Gastroesophageal sphincter (tissue), 4 donors: Measurements from ENCODE around the gene FADS6. TPM values are rescaled to one million over a fixed set of nuclear protein-coding genes. Genes with fewer than 3 reads are reported as not detected.

ENCODE experiments used
- ATAC-seq: fragments of 150-250 bp; one replicate; pipeline ENCODE4 v1.9.1; 2016; ENCODE audit warnings: mild to moderate bottlenecking, moderate library complexity
- H3K27ac ChIP-seq, 4 donors: fragments of 200-600 bp; sonication (generic) in 3 of 4; 1 replicate in 3 of 4; 2 replicates in 1 of 4; pipeline ENCODE4 v1.5.1; 2016 to 2019
- H3K27me3 ChIP-seq: fragments of 200-600 bp; sonication (generic); one replicate; pipeline ENCODE4 v1.5.1; 2019
- H3K36me3 ChIP-seq, 2 donors: fragments of 200-600 bp; sonication (generic); one replicate each; pipeline ENCODE4 v1.5.1; 2019; ENCODE audit warnings: control low read depth in 1 of 2
- H3K4me1 ChIP-seq, 3 donors: fragments of 200-600 bp; sonication (generic); 1 replicate in 2 of 3; 2 replicates in 1 of 3; pipeline ENCODE4 v1.5.1; 2016 to 2019; ENCODE audit warnings: control low read depth in 2 of 3
- H3K4me3 ChIP-seq, 2 donors: fragments of 200-600 bp; sonication (generic); one replicate each; pipeline ENCODE4 v1.5.1; 2019; ENCODE audit warnings: mild to moderate bottlenecking in 1 of 2, moderate library complexity in 1 of 2
- H3K9me3 ChIP-seq, 3 donors: fragments of 200-600 bp; sonication (generic); one replicate each; pipeline ENCODE4 v1.5.1; 2017 to 2019; ENCODE audit warnings: control low read depth in 2 of 3
- CTCF ChIP-seq, 4 experiments: fragments of 200-600 bp in 2 of 4; fragments of 450-650 bp in 2 of 4; sonication (generic) in 1 of 4; IDR thresholded peaks; one replicate each; pipeline ENCODE4 v1.5.1; 2017 to 2019; ENCODE audit warnings: antibody characterized with exemption in 4 of 4, mild to moderate bottlenecking in 2 of 4, moderate library complexity in 2 of 4
- EP300 ChIP-seq: sonication (generic); formaldehyde crosslinking; IDR thresholded peaks from one replicate; pipeline ENCODE4 v1.6.1; 2017; ENCODE audit warnings: antibody characterized with exemption, mild to moderate bottlenecking
- POLR2A ChIP-seq, 2 donors: fragments of 450-650 bp; IDR thresholded peaks; one replicate each; pipeline ENCODE4 v1.6.1; 2017; ENCODE audit warnings: antibody characterized with exemption in 2 of 2, mild to moderate bottlenecking in 2 of 2, moderate library complexity in 1 of 2
- POLR2AphosphoS5 ChIP-seq: sonication (generic); formaldehyde crosslinking; IDR thresholded peaks from one replicate; pipeline ENCODE4 v1.6.1; 2017; ENCODE audit warnings: antibody characterized with exemption
- WGBS, 2 donors: methylation state at CpG; one replicate each; pipeline ENCODE4 v1.1.5; 2018; ENCODE audit warnings: low coverage in 1 of 2; 5-methylcytosine and 5-hydroxymethylcytosine counted together
- total RNA-seq, 4 donors: library from RNA; depleted of rRNA; stranded (reverse); fragments of >200 nt; gene quantifications; one replicate each; pipeline ENCODE4 v1.1.0, GENCODE V29; 2016

The FADS6 gene
- total RNA-seq, 4 donors from 2014 or later = 0.37 TPM; not detected in 3

GRCh38 chr17:74858672-74859458 is 34.6 kb downstream of the FADS6 start:
- TF ChIP-seq POLR2AphosphoS5 (no peak), POLR2A (IDR thresholded peaks at IDR 0.05) (no peak), CTCF (IDR thresholded peaks at IDR 0.05) (no peak), EP300 (no peak)
- H3K4me1 ChIP-seq = peaks cover 0 to 33% (median 23%) of the 10 kb centered on the region in 3 donors
- no peak overlapping the region for H3K4me3 ChIP-seq
- no peaks in the 10 kb centered on the region for H3K36me3 ChIP-seq
- H3K9me3 ChIP-seq = no peaks in the 10 kb centered on the region
- WGBS, 2 donors = 10 to 73% methylated on average over 2 to 5 of the region's 12 CpGs
- ATAC-seq = no peak
- peaks cover 93% of the 10 kb centered on the region for H3K27me3 ChIP-seq
- H3K27ac ChIP-seq = no peak overlapping the region

- WGBS, 2 donors = 78 to 88% methylated on average over 1 to 3 of the region's 4 CpGs
- TF ChIP-seq POLR2A (IDR thresholded peaks at IDR 0.05) (no peak), EP300 (no peak), POLR2AphosphoS5 (no peak), CTCF (IDR thresholded peaks at IDR 0.05) (no peak)
Observed at GRCh38 chr17:74857191-74857590, 36.2 kb downstream of the FADS6 start.

GRCh38 chr17:74856112-74856511 is 37.3 kb downstream of the FADS6 start:
- H3K36me3 ChIP-seq = no peaks in the 10 kb centered on the region
- H3K9me3 ChIP-seq = peaks cover 0 to 5% (median 0%) of the 10 kb centered on the region in 3 donors
- ATAC-seq = no peak
- no peak overlapping the region for H3K27ac ChIP-seq
- H3K4me1 ChIP-seq = peaks cover 0 to 33% (median 16%) of the 10 kb centered on the region in 3 donors
- no peak overlapping the region for H3K4me3 ChIP-seq
- H3K27me3 ChIP-seq = peaks cover 100% of the 10 kb centered on the region
- no peak for TF ChIP-seq EP300
- TF ChIP-seq POLR2A (IDR thresholded peaks at IDR 0.05) = no peak
- no peak for TF ChIP-seq POLR2AphosphoS5
- TF ChIP-seq CTCF (IDR thresholded peaks at IDR 0.05) = no peak
- 86% methylated on average over 4 of the region's 7 CpGs; no CpG with 5 or more reads in 1 of the 2 donors for WGBS, 2 donors

More at GRCh38 chr17:74857191-74857590, 36.2 kb downstream of the FADS6 start:
- no peaks in the 10 kb centered on the region for H3K36me3 ChIP-seq
- H3K27me3 ChIP-seq = peaks cover 100% of the 10 kb centered on the region
- H3K4me1 ChIP-seq = peaks cover 0 to 40% (median 22%) of the 10 kb centered on the region in 3 donors
- H3K27ac ChIP-seq = no peak overlapping the region
- H3K4me3 ChIP-seq = no peak overlapping the region
- peaks cover 0 to under 1% (median 0%) of the 10 kb centered on the region in 3 donors for H3K9me3 ChIP-seq
- ATAC-seq = no peak

GRCh38 chr17:74855323-74855722 is 38.1 kb downstream of the FADS6 start:
- H3K27ac ChIP-seq = no peak overlapping the region
- no peak for ATAC-seq
- TF ChIP-seq POLR2AphosphoS5 (no peak), EP300 (no peak), POLR2A (IDR thresholded peaks at IDR 0.05) (no peak), CTCF (IDR thresholded peaks at IDR 0.05) (no peak)
- H3K9me3 ChIP-seq = peaks cover 0 to 5% (median 0%) of the 10 kb centered on the region in 3 donors
- H3K4me1 ChIP-seq = peaks cover 0 to 25% (median 8%) of the 10 kb centered on the region in 3 donors
- 100% methylated on average over 1 of the region's 4 CpGs for WGBS, 2 donors
- no peaks in the 10 kb centered on the region for H3K36me3 ChIP-seq
- H3K27me3 ChIP-seq = peaks cover 100% of the 10 kb centered on the region
- H3K4me3 ChIP-seq = no peak overlapping the region

GRCh38 chr17:74854792-74855191 is 38.6 kb downstream of the FADS6 start:
- H3K27me3 ChIP-seq = peaks cover 100% of the 10 kb centered on the region
- no peak overlapping the region for H3K4me3 ChIP-seq
- H3K4me1 ChIP-seq = peaks cover 0 to 20% (median 3%) of the 10 kb centered on the region in 3 donors
- H3K9me3 ChIP-seq = peaks cover 0 to 5% (median 0%) of the 10 kb centered on the region in 3 donors
- no peak for ATAC-seq
- no peak overlapping the region for H3K27ac ChIP-seq
- 73% methylated on average over 4 of the region's 17 CpGs; no CpG with 5 or more reads in 1 of the 2 donors for WGBS, 2 donors
- no peaks in the 10 kb centered on the region for H3K36me3 ChIP-seq
- TF ChIP-seq CTCF (IDR thresholded peaks at IDR 0.05) (no peak), POLR2A (IDR thresholded peaks at IDR 0.05) (no peak), EP300 (no peak), POLR2AphosphoS5 (no peak)
